CD4-positive, CD25-positive, alpha-beta regulatory T cell (primary cell): Measurements from ENCODE around the gene ZNF654. TPM values are rescaled to one million over a fixed set of nuclear protein-coding genes. Genes with fewer than 3 reads are reported as not detected.
A peak's percentile ranks its signal among the peaks of the same experiment; 100 is the strongest.

Source experiments
- ATAC-seq, 2 donors: fragments of 150-1000 bp; cut with Tn5 transposase; one replicate each; pipeline ENCODE4 v1.10.0; 2021; ENCODE audit warnings: low read depth in 2 of 2, moderate number of reproducible peaks in 2 of 2, moderate library complexity in 1 of 2
- DNase-seq, 3 donors: peaks; one replicate each; pipeline versions ENCODE4 v3.0.0 to v3.0.0-alpha.2; 2012 to 2022; ENCODE audit warnings: mixed read lengths in 1 of 3
- H3K27ac ChIP-seq: one replicate; pipeline ENCODE4 v1.7.0; 2013; ENCODE audit warnings: mild to moderate bottlenecking, low read length; ENCODE audit not compliant: insufficient read depth, poor library complexity, severe bottlenecking
- H3K27me3 ChIP-seq: one replicate; pipeline ENCODE4 v1.7.0; 2013; ENCODE audit warnings: low read length; ENCODE audit not compliant: control insufficient read depth, insufficient read depth
- H3K36me3 ChIP-seq: one replicate; pipeline ENCODE4 v1.7.0; 2013; ENCODE audit warnings: mild to moderate bottlenecking, low read length, moderate library complexity; ENCODE audit not compliant: control insufficient read depth, insufficient read depth
- H3K4me1 ChIP-seq: 2 replicates; pipeline ENCODE4 v1.7.0; 2013; ENCODE audit warnings: mild to moderate bottlenecking, low read length; ENCODE audit not compliant: insufficient read depth, control insufficient read depth, poor library complexity, severe bottlenecking
- H3K4me3 ChIP-seq: one replicate; pipeline ENCODE4 v1.7.0; 2013; ENCODE audit warnings: low read depth, mild to moderate bottlenecking, low read length, moderate library complexity
- H3K9me3 ChIP-seq, 2 experiments: 1 replicate in 1 of 2; 2 replicates in 1 of 2; pipeline ENCODE4 v1.7.0; 2013; ENCODE audit warnings: low read length in 2 of 2, mild to moderate bottlenecking in 1 of 2, moderate library complexity in 1 of 2; ENCODE audit not compliant: control insufficient read depth in 2 of 2
- H3K27ac Mint-ChIP-seq, 3 donors: one replicate each; pipeline ENCODE4 v1.8.0; 2020 to 2022; ENCODE audit warnings: mild to moderate bottlenecking in 3 of 3, mixed read lengths in 3 of 3, moderate library complexity in 2 of 3
- H3K27me3 Mint-ChIP-seq: one replicate; pipeline ENCODE4 v1.8.0; 2022; ENCODE audit warnings: mild to moderate bottlenecking, mixed read lengths
- H3K36me3 Mint-ChIP-seq: one replicate; pipeline ENCODE4 v1.8.0; 2020; ENCODE audit warnings: mixed read lengths
- H3K4me1 Mint-ChIP-seq, 4 donors: one replicate each; pipeline ENCODE4 v1.8.0; 2020 to 2022; ENCODE audit warnings: mixed read lengths in 4 of 4, mild to moderate bottlenecking in 1 of 4
- H3K4me3 Mint-ChIP-seq, 4 donors: one replicate each; pipeline ENCODE4 v1.8.0; 2020 to 2022; ENCODE audit warnings: mild to moderate bottlenecking in 4 of 4, mixed read lengths in 4 of 4, moderate library complexity in 3 of 4
- H3K9me3 Mint-ChIP-seq, 7 donors: one replicate each; pipeline ENCODE4 v1.8.0; 2020 to 2022; ENCODE audit warnings: mixed read lengths in 7 of 7, mild to moderate bottlenecking in 3 of 7, moderate library complexity in 2 of 7
- polyA plus RNA-seq, 4 donors: library from polyadenylated mRNA; unstranded; fragments of 300-500 nt; fragmentation: Illumina TruSeq; gene quantifications; one replicate each; pipeline ENCODE4 v1.2.3, GENCODE V29; 2021
- total RNA-seq: library from RNA; stranded (reverse); gene quantifications from one replicate; pipeline ENCODE4 v1.2.3, GENCODE V29; 2022

Gene ZNF654
- total and polyA plus RNA-seq, 5 donors from 2014 or later: 10.4 to 19.1 (median 15.8) TPM

DNA sequence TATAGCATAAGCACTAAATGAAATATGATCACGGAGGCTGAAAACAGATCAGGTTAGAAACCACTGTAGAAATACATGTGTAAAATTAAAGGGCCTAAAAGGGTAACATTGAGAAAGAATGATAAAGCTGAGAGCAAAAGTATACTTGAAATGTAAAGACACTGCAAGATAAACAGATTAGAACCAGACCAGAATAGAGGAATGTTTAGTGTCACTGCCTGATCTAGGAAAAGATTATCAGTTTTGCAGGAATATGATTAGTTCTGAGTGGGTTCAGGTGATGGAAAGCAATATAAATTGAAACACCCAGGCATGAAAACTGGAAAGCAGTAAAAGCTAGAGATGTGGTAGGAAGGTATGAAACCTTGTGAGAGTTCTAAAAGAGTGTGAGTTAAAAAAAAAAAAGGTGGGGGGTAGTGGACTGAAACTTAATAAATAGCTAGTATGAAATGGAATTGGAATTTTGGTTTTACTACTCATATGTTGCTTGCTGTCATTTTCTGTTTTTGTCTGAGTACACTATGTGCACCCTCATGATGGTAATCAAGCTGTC, 74.7 kb downstream of the ZNF654 start:
- ATAC-seq (no peak), DNase-seq (no peak)
- peak overlapping the region in 1 of 3 donors; percentile 76 for H3K27ac Mint-ChIP-seq
- Histone ChIP-seq H3K4me3 (no peak overlapping the region), H3K9me3 (no peaks in the 10 kb centered on the region), H3K4me1 (no peaks in the 10 kb centered on the region), H3K27me3 (no peaks in the 10 kb centered on the region), H3K36me3 (peaks cover 40% of the 10 kb centered on the region), H3K27ac (no peak overlapping the region)
- no peaks in the 10 kb centered on the region for H3K9me3 Mint-ChIP-seq
- peaks cover 0 to 10% (median 3%) of the 10 kb centered on the region in 4 donors for H3K4me1 Mint-ChIP-seq
- no peaks in the 10 kb centered on the region for H3K27me3 Mint-ChIP-seq
- no peak overlapping the region for H3K4me3 Mint-ChIP-seq
- peaks cover 21% of the 10 kb centered on the region for H3K36me3 Mint-ChIP-seq

GRCh38 chr3:88137836-88138235, 78.8 kb downstream of the ZNF654 start:
- Histone ChIP-seq H3K36me3 (peaks cover 33% of the 10 kb centered on the region), H3K9me3 (no peaks in the 10 kb centered on the region), H3K27me3 (no peaks in the 10 kb centered on the region), H3K27ac (no peak overlapping the region), H3K4me1 (no peaks in the 10 kb centered on the region), H3K4me3 (no peak overlapping the region)
- DNase-seq (no peak), ATAC-seq (no peak)
- Mint-ChIP-seq H3K27me3 (no peaks in the 10 kb centered on the region), H3K36me3 (peaks cover 25% of the 10 kb centered on the region), H3K27ac (no peak overlapping the region), H3K9me3 (no peaks in the 10 kb centered on the region), H3K4me3 (no peak overlapping the region), H3K4me1 (peaks cover 4 to 16% (median 11%) of the 10 kb centered on the region in 4 donors)

DNA sequence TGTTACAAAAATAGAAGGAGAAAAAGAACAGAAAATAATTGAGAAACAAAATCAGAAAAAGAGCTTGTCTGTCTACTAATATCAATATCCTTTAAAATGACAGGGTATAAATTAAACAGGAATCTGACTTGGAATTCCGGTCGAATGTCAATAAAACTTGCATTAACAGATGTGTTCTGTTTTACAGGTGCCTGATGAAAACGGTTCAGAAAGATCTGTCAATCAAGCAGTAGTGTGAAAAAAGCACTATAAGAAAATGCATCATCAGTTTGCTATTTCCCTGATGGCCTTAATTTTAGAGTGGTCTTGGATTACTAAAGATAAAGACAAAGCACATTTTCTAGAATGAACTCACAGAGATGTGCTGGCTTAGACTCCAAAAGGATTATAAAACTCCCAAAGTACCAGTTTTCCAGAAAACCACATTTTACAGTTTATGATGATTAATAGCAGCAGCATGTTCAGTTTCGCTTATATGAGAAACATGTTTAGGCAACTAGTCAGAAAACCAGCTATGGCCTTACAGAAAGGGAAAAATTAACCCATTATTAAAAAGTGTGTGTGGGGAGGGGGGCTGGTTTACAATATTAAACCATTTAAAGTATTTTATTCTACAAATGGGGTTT, 82.5 kb downstream of the ZNF654 start:
- peak overlapping the region in 1 of 3 donors; percentile 57 for H3K27ac Mint-ChIP-seq

DNA sequence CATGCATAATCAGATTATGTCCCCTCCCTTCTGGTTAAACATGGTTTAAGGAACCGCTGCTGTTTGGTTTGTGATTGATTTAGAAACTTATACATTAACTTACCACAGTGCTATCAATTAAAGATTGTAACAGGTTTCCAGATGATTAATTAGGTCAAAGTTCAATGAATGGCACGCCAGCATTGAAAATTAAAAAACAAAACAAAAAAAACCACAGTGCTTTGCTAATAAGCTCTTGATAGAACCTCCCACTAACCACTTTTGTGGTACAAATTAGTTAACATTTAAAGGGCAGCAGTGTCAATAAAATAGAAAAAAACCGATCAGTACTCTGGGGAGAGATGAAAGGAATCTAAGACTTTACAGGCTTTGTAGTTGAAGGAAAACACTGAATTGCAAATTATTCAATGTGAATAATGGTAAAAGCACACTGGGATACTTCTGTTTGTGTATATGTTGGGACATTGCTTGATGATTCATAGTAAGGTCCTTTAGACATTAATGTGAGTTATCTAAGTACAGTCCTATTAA, 83.1 kb downstream of the ZNF654 start:
- Mint-ChIP-seq H3K4me1 (peaks cover 4 to 27% (median 12%) of the 10 kb centered on the region in 4 donors), H3K9me3 (no peaks in the 10 kb centered on the region), H3K27ac (peak overlapping the region in 2 of 3 donors; percentile 22 to 57), H3K27me3 (no peaks in the 10 kb centered on the region), H3K4me3 (peak overlapping the region in 3 of 4 donors; percentile 1 to 13 (median 6)), H3K36me3 (peaks cover 16% of the 10 kb centered on the region)
- H3K27me3 ChIP-seq: no peaks in the 10 kb centered on the region
- H3K27ac ChIP-seq: peak overlapping the region; percentile 24
- no peaks in the 10 kb centered on the region for H3K4me1 ChIP-seq
- no peak overlapping the region for H3K4me3 ChIP-seq
- DNase-seq: peak in 2 of 3 donors; percentile 40 to 51
- ATAC-seq: peak; percentile 44 to 52
- H3K36me3 ChIP-seq: peaks cover 13% of the 10 kb centered on the region
- no peaks in the 10 kb centered on the region for H3K9me3 ChIP-seq

More for the DNA sequence above, 82.5 kb downstream of the ZNF654 start:
- Histone ChIP-seq H3K27ac (no peak overlapping the region), H3K9me3 (no peaks in the 10 kb centered on the region), H3K4me3 (no peak overlapping the region), H3K4me1 (no peaks in the 10 kb centered on the region), H3K36me3 (peaks cover 15% of the 10 kb centered on the region), H3K27me3 (no peaks in the 10 kb centered on the region)
- H3K27me3 Mint-ChIP-seq: no peaks in the 10 kb centered on the region
- DNase-seq: no peak
- H3K4me3 Mint-ChIP-seq: no peak overlapping the region
- no peak for ATAC-seq
- H3K4me1 Mint-ChIP-seq: peaks cover 4 to 22% (median 11%) of the 10 kb centered on the region in 4 donors
- no peaks in the 10 kb centered on the region for H3K9me3 Mint-ChIP-seq
- H3K36me3 Mint-ChIP-seq: peaks cover 17% of the 10 kb centered on the region

DNA sequence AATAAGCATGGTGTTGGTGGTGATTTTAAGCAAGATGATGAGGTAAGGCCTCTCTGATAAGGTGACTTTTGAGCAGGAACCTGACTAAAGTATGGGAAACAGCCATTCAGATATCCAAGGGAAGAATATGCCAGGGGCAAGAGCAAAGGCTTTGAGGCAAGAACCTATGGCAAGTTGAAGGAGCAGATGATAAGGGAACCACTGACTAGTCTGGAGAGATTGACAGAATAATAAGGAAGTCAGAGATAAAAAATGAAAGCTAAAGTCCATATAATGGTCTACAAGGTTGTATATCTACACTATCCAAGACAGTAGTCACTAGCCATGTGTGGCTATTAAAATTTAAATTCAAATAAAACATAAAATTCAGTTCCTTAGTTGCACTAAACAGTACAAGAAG, 88.2 kb downstream of the ZNF654 start:
- no peaks in the 10 kb centered on the region for H3K9me3 ChIP-seq
- H3K27ac ChIP-seq: no peak overlapping the region
- H3K4me1 Mint-ChIP-seq: peaks cover 4 to 52% (median 27%) of the 10 kb centered on the region in 4 donors
- H3K36me3 ChIP-seq: no peaks in the 10 kb centered on the region
- peaks cover 3% of the 10 kb centered on the region for H3K36me3 Mint-ChIP-seq
- peak overlapping the region in 2 of 4 donors; percentile 79 to 100 for H3K4me3 Mint-ChIP-seq
- ATAC-seq (no peak), DNase-seq (no peak)
- H3K27me3 Mint-ChIP-seq: no peaks in the 10 kb centered on the region
- H3K9me3 Mint-ChIP-seq: no peaks in the 10 kb centered on the region
- peaks cover 27% of the 10 kb centered on the region for H3K4me1 ChIP-seq
- H3K27ac Mint-ChIP-seq: peak overlapping the region in 1 of 3 donors; percentile 65
- no peaks in the 10 kb centered on the region for H3K27me3 ChIP-seq
- no peak overlapping the region for H3K4me3 ChIP-seq

- H3K9me3 ChIP-seq: no peaks in the 10 kb centered on the region
- Mint-ChIP-seq H3K9me3 (no peaks in the 10 kb centered on the region), H3K27me3 (no peaks in the 10 kb centered on the region), H3K4me1 (peaks cover 12 to 53% (median 34%) of the 10 kb centered on the region in 4 donors), H3K4me3 (peak overlapping the region; percentile 95 to 100 (median 98)), H3K36me3 (peaks cover 8% of the 10 kb centered on the region), H3K27ac (peak overlapping the region in 2 of 3 donors; percentile 93 to 97)
- DNase-seq (no peak), ATAC-seq (no peak)
- peak overlapping the region; percentile 86 for H3K27ac ChIP-seq
- peak overlapping the region; percentile 97 for H3K4me3 ChIP-seq
- H3K27me3 ChIP-seq: no peaks in the 10 kb centered on the region
- peaks cover 32% of the 10 kb centered on the region for H3K4me1 ChIP-seq
- H3K36me3 ChIP-seq: peaks cover 5% of the 10 kb centered on the region
These were observed 89.6 kb downstream of the ZNF654 start for GRCh38 chr3:88148651-88149050.

DNA sequence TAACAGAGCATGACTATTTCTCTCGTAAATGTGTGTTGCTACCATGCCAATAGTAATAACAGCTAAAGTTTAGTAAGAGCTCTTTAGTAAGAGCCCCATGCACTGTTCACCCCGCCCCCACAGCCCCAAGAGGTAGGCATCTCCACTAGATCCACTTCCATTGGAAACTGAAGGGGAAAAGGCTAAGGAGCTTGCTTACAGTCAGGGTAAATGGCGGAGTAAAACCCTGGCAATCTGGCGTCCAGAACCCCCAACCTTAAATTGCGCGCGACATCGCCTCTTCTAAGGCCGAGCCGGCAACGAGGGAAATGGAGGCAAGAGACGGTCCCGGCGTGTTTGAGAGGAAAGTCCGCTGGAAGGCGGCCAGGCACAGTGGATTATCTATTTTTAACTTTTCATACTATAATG, 90.0 kb downstream of the ZNF654 start:
- Mint-ChIP-seq H3K27ac (peak overlapping the region; percentile 85 to 97 (median 93)), H3K27me3 (no peaks in the 10 kb centered on the region), H3K36me3 (peaks cover 8% of the 10 kb centered on the region), H3K9me3 (no peaks in the 10 kb centered on the region), H3K4me3 (peak overlapping the region; percentile 95 to 100 (median 98)), H3K4me1 (peaks cover 12 to 53% (median 34%) of the 10 kb centered on the region in 4 donors)
- ATAC-seq (peak in 1 of 2 donors; percentile 4), DNase-seq (no peak)
- Histone ChIP-seq H3K27ac (peak overlapping the region; percentile 86), H3K4me3 (peak overlapping the region; percentile 97), H3K36me3 (peaks cover 9% of the 10 kb centered on the region), H3K27me3 (no peaks in the 10 kb centered on the region), H3K4me1 (peaks cover 32% of the 10 kb centered on the region), H3K9me3 (no peaks in the 10 kb centered on the region)
